Measurements from ENCODE around the gene CELF3.

- TF ChIP-seq CTCF (IDR thresholded peaks at IDR 0.05): no peak
- no peak for TF ChIP-seq EP300 (IDR thresholded peaks at IDR 0.05; ENCODE audit: borderline replicate concordance in 1 of 2, low read depth in 1 of 2, low read length in 1 of 2)
- no peak for TF ChIP-seq TCF12 (IDR thresholded peaks at IDR 0.05)
- TF ChIP-seq TAF1 (IDR thresholded peaks at IDR 0.05; ENCODE audit: borderline replicate concordance, low read depth, low read length): no peak
- TF ChIP-seq POLR2AphosphoS5 (IDR thresholded peaks at IDR 0.05; ENCODE audit: low read depth, low read length): no peak
- TF ChIP-seq CHD2 (IDR thresholded peaks at IDR 0.05; ENCODE audit: low read length, partially characterized antibody): no peak
- no peak for TF ChIP-seq ZBTB33 (IDR thresholded peaks at IDR 0.05; ENCODE audit: borderline replicate concordance, low read depth)
- TF ChIP-seq TEAD4 (IDR thresholded peaks at IDR 0.05; ENCODE audit: borderline replicate concordance, insufficient read depth): no peak
- no peak for TF ChIP-seq RCOR1 (IDR thresholded peaks at IDR 0.05; ENCODE audit: low read length)
- no peak for TF ChIP-seq EZH2phosphoT487 (IDR thresholded peaks at IDR 0.05; ENCODE audit: borderline replicate concordance, low read depth)
- no peak for TF ChIP-seq USF2 (IDR thresholded peaks at IDR 0.05; ENCODE audit: borderline replicate concordance, low read depth, low read length)
- TF ChIP-seq GABPA (IDR thresholded peaks at IDR 0.05; ENCODE audit: low read depth): no peak
Measured at GRCh38 chr1:151686561-151686960, 30.0 kb downstream of the CELF3 start.

Measured in SK-N-SH (cell line).